GM19372 (cell line): Measurements from ENCODE around the gene SLC23A2.
"Not testable (repeated sequence)": the region's sequence is repeated elsewhere in the genome, so short reads cannot be mapped to it uniquely, and the experiment has no call there.

ENCODE experiments used
- ATAC-seq: cut with Tn5 transposase; IDR thresholded peaks from one replicate; pipeline ENCODE4 v1.9.1; 2021; ENCODE audit warnings: mild to moderate bottlenecking, low read depth, moderate library complexity; ENCODE audit not compliant: unreplicated experiment

Gene SLC23A2

GRCh38 chr20:4937407-4938319, 63.6 kb downstream of the SLC23A2 start:
- ATAC-seq = no peak

GRCh38 chr20:4936851-4937406, 64.4 kb downstream of the SLC23A2 start:
- no peak for ATAC-seq

- ATAC-seq = no peak
Measured at GRCh38 chr20:4936392-4936850, 64.9 kb downstream of the SLC23A2 start.

DNA sequence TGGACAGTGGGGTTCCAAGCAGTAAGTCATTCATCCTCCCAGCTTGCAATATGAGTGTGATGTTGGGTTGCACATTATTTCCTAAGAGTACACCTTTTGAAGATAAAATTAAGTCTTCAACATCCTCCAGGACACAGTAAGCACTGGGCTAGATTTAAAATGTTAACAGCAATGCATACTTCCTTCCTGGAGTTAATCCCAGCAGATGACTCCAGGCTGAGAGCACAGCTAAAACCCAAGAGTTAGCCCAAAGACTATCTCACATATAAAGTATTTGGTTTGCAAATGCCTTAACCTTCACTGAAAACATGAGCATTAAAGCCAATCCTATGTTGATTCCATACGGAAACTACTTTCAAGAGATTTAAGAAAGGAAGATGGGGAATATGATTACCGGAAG, 69.2 kb downstream of the SLC23A2 start:
- ATAC-seq = no peak

- no peak for ATAC-seq
Measured at GRCh38 chr20:4929686-4930397, 71.5 kb downstream of the SLC23A2 start.

DNA sequence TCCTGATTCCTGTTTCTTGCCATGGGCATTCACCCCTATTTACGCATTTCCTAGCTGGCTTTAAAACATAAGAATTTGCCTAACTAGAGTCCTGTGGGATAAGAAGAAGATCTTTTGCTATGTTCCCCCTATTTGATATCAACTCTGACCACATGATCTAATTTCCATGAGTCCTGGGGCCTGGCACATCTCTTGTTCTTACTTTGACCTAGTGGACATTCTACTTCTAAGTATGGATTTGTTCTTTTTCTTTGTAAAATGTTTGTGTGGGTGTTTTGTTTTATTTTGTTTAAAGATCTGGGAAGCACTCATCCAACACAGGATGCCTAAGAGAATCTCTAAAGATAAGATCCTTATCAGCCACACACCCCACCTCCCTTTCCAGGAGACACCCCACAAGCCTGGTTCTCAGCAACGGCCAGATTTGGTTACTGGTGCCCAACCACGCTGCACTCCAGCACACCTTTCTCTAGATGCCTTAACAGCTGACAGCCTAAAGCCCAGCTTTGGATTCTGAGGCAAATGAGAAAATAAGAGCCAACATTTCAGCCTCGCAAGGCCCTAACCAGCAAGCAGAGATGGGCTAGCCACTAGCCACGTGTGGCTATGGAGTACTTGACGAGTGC, 74.7 kb downstream of the SLC23A2 start:
- no peak for ATAC-seq

DNA sequence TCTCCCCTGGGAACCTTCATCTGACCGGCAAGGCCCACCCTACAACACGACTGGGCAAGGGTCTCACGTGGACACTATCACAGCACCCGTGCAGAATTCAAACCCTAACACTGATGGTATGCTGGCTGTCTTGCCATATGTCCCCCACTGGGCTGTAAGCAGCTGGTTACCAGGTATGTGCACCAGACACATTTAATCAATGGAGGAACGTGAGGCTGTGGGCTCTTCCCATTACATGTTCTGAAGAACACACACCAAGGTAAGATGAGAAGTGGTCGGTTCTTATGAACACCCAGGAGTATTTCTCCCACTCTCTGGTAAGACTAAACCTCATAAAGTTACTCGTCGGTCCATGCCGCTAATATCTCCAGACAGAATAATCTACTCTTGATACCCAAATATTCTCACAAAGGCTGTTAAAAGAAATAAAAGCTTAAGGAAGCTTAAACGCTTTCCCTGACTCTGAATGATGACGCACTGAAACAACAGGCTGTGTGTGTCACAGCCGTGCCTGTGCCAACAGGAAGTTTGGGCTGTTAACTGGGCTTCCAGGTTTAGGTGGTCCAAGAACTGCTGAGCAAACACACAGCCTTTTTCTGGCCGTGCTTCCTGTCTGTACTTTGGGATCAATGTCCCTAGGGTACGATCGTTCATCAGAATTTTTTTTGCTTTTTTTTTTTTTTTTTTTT, 75.3 kb downstream of the SLC23A2 start:
- no peak for ATAC-seq

DNA sequence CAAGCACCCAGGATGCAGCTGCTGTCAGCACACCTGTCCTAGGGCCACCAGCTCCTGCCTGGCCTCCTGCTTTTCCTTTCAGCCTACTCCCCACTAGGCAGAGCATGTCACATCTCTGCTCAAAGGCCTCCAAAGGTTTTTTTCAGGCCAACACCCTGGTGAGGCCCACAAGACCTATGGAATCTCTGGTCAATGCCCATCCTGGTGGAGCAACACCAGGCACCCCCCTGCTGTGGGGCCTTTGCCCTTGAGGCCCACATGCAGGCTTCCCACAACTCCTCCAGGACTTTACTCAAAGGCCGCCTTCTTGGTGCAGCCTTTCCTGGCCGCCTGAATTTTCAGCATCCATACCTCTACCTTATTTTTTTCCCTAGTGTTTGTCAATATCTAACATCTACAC, 76.9 kb downstream of the SLC23A2 start:
- no peak for ATAC-seq

DNA sequence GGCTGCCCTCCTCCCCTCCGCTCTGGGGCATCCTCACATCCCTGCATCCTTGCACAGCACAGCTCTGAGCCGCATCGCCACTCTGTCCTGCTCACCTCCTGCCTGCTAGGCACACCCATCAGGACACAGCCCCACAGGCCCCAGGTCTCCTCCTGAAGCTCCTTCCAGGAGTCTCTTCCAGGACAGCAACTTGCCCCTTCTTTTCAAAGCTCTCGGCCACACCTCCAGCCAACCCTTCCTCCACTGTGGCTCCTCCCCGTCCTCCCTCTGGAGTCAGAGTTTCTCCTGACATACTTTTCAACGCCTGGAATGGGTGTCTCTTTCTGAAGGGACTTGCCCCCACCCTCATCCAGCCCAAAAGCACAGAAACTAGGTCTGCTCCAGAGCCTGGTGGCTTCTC, 77.3 kb downstream of the SLC23A2 start:
- no peak for ATAC-seq

- no peak for ATAC-seq
Measured at GRCh38 chr20:4922186-4922585, 79.1 kb downstream of the SLC23A2 start.

DNA sequence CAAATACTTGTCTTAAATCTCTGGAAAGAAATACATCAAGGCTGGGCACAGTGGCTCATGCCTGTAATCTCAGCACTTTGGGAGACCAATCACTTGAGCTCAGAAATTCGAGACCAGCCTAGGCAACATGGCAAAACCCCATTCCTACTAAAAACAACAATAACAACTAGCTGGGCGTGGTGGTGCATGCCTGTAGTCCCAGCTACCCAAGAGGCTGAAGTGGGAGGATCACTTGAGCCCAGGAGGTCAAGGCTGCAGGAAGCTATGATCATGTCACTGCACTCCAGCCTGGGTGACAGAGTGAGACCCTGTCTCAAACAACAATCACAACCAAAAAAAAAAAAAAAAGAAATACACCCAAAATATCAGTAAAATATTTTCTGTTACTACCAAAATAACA, 80.0 kb downstream of the SLC23A2 start:
- ATAC-seq = not testable (repeated sequence)

GRCh38 chr20:4920655-4921054, 80.7 kb downstream of the SLC23A2 start:
- ATAC-seq = no peak

GRCh38 chr20:4920131-4920530, 81.2 kb downstream of the SLC23A2 start:
- ATAC-seq = no peak

GRCh38 chr20:4919047-4919704, 82.1 kb downstream of the SLC23A2 start:
- ATAC-seq = no peak

- ATAC-seq = no peak
Measured at GRCh38 chr20:4918473-4918872, 82.8 kb downstream of the SLC23A2 start.

DNA sequence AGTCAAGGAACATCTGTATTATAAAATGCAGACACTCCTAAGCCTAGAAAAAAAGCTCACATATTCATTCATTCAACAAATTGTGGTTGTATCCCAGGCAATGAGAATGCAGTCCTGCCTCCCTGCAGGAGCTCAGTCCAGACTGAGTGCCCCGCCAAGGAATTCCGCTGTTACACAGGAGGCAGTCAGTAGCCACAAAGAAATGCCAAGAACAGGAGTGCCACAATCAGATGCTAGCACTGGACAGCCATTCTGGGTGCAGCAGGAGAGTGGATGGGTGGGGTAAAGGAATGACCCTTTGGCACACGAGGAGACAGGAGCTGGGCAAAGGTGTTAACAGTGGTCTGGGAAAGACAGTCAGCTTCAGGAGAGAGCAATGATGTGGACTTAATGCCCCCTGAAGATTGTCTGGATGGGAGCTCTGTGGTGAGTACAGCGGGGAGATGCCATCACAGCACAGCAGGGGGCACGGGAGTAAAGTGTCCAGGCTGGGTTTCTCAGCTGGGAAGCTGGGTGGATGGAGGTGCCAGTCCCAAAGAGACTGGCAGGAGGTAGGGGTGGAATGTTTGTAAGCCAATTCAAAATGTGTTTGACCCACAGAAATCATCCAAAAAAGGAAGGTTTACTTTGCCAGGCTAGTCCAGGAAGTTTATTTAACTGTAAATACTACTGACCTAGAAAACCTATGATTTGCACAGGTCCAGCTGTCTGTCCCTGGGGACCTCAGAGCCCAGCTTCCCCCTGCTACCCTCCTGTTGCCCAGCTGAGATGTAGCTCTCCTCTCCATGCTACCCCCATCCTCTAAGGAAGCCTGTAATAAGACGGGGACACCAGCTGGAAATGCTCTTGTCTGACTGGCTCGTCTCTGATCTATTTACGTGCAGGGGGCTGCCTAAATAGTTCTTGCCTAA, 84.1 kb downstream of the SLC23A2 start:
- ATAC-seq = no peak

- no peak for ATAC-seq
Measured at GRCh38 chr20:4913147-4913546, 88.2 kb downstream of the SLC23A2 start.

DNA sequence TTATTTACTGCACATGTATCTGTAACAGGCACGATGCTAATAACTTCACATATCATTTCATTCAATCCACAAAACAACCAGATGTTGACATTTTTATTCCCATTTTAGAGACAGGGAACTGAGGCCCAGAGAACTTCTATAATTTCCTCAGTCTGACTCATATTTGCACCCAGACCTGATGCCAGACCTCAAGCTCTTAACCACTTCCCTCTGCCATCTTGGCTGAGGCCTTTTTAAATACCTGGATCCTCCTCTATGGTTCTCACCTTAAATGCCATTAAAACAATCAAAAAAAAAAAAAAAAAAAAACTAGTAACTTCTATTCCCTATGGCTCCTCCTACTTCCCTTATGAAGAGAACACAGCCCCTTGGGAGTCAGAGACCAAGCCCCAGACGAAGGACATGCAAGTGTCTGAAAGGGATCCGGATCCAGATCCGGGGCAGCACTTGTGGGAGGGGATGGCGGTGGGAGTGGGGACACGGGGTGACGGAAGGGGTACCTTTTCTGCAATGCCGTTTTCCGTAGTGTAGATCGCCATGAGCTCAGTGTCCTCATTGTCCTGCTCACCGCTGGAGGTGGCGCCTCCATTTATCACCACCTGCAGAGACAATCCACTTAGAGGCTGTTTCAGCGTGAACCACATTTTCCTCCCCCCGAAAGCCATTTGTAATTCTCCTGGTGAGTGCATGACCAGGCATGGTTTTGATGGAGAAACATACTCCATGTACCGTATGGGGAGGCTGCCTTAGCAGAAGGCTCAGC, 88.7 kb downstream of the SLC23A2 start:
- ATAC-seq = no peak
